Neutrophil (primary cell): ENCODE measurements around the gene AHRR.
A peak's percentile ranks its signal among the peaks of the same experiment; 100 is the strongest.

Experiments used
- H3K27ac ChIP-seq: fragments of 200-600 bp; sonication (generic); 2 replicates; pipeline ENCODE4 v1.5.1; 2016; ENCODE audit warnings: mild to moderate bottlenecking, moderate library complexity
- H3K27me3 ChIP-seq: fragments of 200-600 bp; sonication (generic); 2 replicates; pipeline ENCODE4 v1.6.0; 2016; ENCODE audit warnings: mild to moderate bottlenecking
- H3K36me3 ChIP-seq: fragments of 200-600 bp; sonication (generic); 2 replicates; pipeline ENCODE4 v1.5.1; 2017
- H3K4me1 ChIP-seq, 2 experiments: fragments of 200-600 bp in 1 of 2; sonication (generic) in 1 of 2; 1 replicate in 1 of 2; 2 replicates in 1 of 2; pipeline versions ENCODE4 v1.5.1 to v1.6.1; 2013 to 2016; ENCODE audit warnings: low read depth in 1 of 2, low read length in 1 of 2, mild to moderate bottlenecking in 1 of 2, moderate library complexity in 1 of 2; ENCODE audit not compliant: control insufficient read depth in 1 of 2, insufficient read depth in 1 of 2
- H3K4me3 ChIP-seq, 2 experiments: fragments of 200-600 bp in 1 of 2; sonication (generic) in 1 of 2; 1 replicate in 1 of 2; 2 replicates in 1 of 2; pipeline ENCODE4 v1.5.1; 2013 to 2016; ENCODE audit warnings: low read depth in 1 of 2, low read length in 1 of 2, mild to moderate bottlenecking in 1 of 2, moderate library complexity in 1 of 2
- H3K9me3 ChIP-seq: fragments of 200-600 bp; sonication (generic); 2 replicates; pipeline ENCODE4 v1.5.1; 2016
- CTCF ChIP-seq: fragments of 200-600 bp; sonication (generic); IDR thresholded peaks from 2 replicates; pipeline ENCODE4 v1.5.1; 2016; ENCODE audit warnings: antibody characterized with exemption

The AHRR gene

GRCh38 chr5:463952-464351 lies 142.4 kb downstream of the AHRR start:
- H3K4me3 ChIP-seq: no peak overlapping the region
- TF ChIP-seq CTCF: no peak
- peaks cover 92% of the 10 kb centered on the region for H3K36me3 ChIP-seq
- H3K9me3 ChIP-seq: no peaks in the 10 kb centered on the region
- no peaks in the 10 kb centered on the region for H3K27me3 ChIP-seq
- H3K4me1 ChIP-seq: no peaks in the 10 kb centered on the region
- peak overlapping the region; percentile 6 for H3K27ac ChIP-seq

- Histone ChIP-seq H3K36me3 (peaks cover 92% of the 10 kb centered on the region), H3K27me3 (no peaks in the 10 kb centered on the region), H3K4me1 (no peaks in the 10 kb centered on the region), H3K9me3 (no peaks in the 10 kb centered on the region), H3K27ac (peak overlapping the region; percentile 6), H3K4me3 (no peak overlapping the region)
- no peak for TF ChIP-seq CTCF
Observed at GRCh38 chr5:464446-464842, 142.9 kb downstream of the AHRR start.

GRCh38 chr5:464843-465590 lies 143.5 kb downstream of the AHRR start:
- no peak overlapping the region for H3K4me3 ChIP-seq
- H3K9me3 ChIP-seq: no peaks in the 10 kb centered on the region
- no peaks in the 10 kb centered on the region for H3K27me3 ChIP-seq
- peaks cover 91% of the 10 kb centered on the region for H3K36me3 ChIP-seq
- TF ChIP-seq CTCF: no peak
- H3K27ac ChIP-seq: no peak overlapping the region
- H3K4me1 ChIP-seq: no peaks in the 10 kb centered on the region

- Histone ChIP-seq H3K4me3 (no peak overlapping the region), H3K27me3 (no peaks in the 10 kb centered on the region), H3K9me3 (no peaks in the 10 kb centered on the region), H3K27ac (no peak overlapping the region), H3K36me3 (peaks cover 89% of the 10 kb centered on the region), H3K4me1 (no peaks in the 10 kb centered on the region)
- TF ChIP-seq CTCF: no peak
Observed at GRCh38 chr5:465591-466403, 144.3 kb downstream of the AHRR start.

- no peaks in the 10 kb centered on the region for H3K27me3 ChIP-seq
- H3K27ac ChIP-seq: no peak overlapping the region
- TF ChIP-seq CTCF: no peak
- H3K4me1 ChIP-seq: peaks cover under 1 to 1% of the 10 kb centered on the region in 2 experiments
- H3K9me3 ChIP-seq: no peaks in the 10 kb centered on the region
- H3K36me3 ChIP-seq: peaks cover 87% of the 10 kb centered on the region
- no peak overlapping the region for H3K4me3 ChIP-seq
Observed at GRCh38 chr5:466661-467310, 145.3 kb downstream of the AHRR start.
